H9 (cell line): ENCODE results near the gene PRAMEF1. TPM values are rescaled to one million over a fixed set of nuclear protein-coding genes. Genes with fewer than 3 reads are reported as not detected.

Experiments
- DNase-seq: peaks from one replicate; pipeline ENCODE4 v3.0.0-alpha.2; 2017
- H2AFZ ChIP-seq: one replicate; pipeline ENCODE4 v1.6.1; 2013; ENCODE audit warnings: mild to moderate bottlenecking, low read length, control low read depth, moderate library complexity
- H2AK5ac ChIP-seq: 2 replicates; pipeline ENCODE4 v1.6.1; 2013; ENCODE audit warnings: low read length, control low read depth, mixed read lengths; ENCODE audit not compliant: insufficient read length
- H2BK120ac ChIP-seq: one replicate; pipeline ENCODE4 v1.6.1; 2013; ENCODE audit warnings: low read depth, mild to moderate bottlenecking, low read length, control low read depth, inconsistent platforms; ENCODE audit not compliant: poor library complexity, severe bottlenecking
- H2BK12ac ChIP-seq: 2 replicates; pipeline ENCODE4 v1.6.1; 2013; ENCODE audit warnings: low read length, control low read depth, mixed read lengths, low read depth; ENCODE audit not compliant: insufficient read length
- H2BK15ac ChIP-seq: 2 replicates; pipeline ENCODE4 v1.6.1; 2013; ENCODE audit warnings: low read depth, low read length, control low read depth
- H2BK20ac ChIP-seq: one replicate; pipeline ENCODE4 v1.6.1; 2013; ENCODE audit warnings: low read depth, mild to moderate bottlenecking, low read length, control low read depth, inconsistent platforms; ENCODE audit not compliant: poor library complexity, severe bottlenecking
- H2BK5ac ChIP-seq: 2 replicates; pipeline ENCODE4 v1.6.1; 2013; ENCODE audit warnings: low read length, control low read depth, mixed read lengths; ENCODE audit not compliant: insufficient read length
- H3K14ac ChIP-seq: 2 replicates; pipeline ENCODE4 v1.6.1; 2013; ENCODE audit warnings: low read length, control low read depth; ENCODE audit not compliant: insufficient read depth
- H3K18ac ChIP-seq: 2 replicates; pipeline ENCODE4 v1.6.1; 2013; ENCODE audit warnings: low read depth, mild to moderate bottlenecking, mixed read lengths, low read length, control low read depth; ENCODE audit not compliant: insufficient read length
- H3K23ac ChIP-seq: 2 replicates; pipeline ENCODE4 v1.6.1; 2013; ENCODE audit warnings: low read length, control low read depth, mixed read lengths, low read depth; ENCODE audit not compliant: insufficient read length
- H3K23me2 ChIP-seq: 2 replicates; pipeline ENCODE4 v1.6.1; 2013; ENCODE audit warnings: low read depth, mild to moderate bottlenecking, mixed read lengths, low read length, control low read depth; ENCODE audit not compliant: insufficient read length, poor library complexity, severe bottlenecking
- H3K27ac ChIP-seq: 2 replicates; pipeline ENCODE4 v1.5.1; 2013; ENCODE audit warnings: low read length, control low read depth, mixed read lengths, low read depth; ENCODE audit not compliant: insufficient read length
- H3K27me3 ChIP-seq: 2 replicates; pipeline ENCODE4 v1.6.1; 2013; ENCODE audit warnings: low read length, control low read depth, inconsistent platforms; ENCODE audit not compliant: insufficient read depth
- H3K4ac ChIP-seq: 2 replicates; pipeline ENCODE4 v1.6.1; 2013; ENCODE audit warnings: low read depth, mild to moderate bottlenecking, control low read depth, inconsistent platforms, low read length, moderate library complexity
- H3K4me1 ChIP-seq: 2 replicates; pipeline ENCODE4 v1.6.1; 2013; ENCODE audit warnings: low read length, control low read depth, inconsistent platforms; ENCODE audit not compliant: insufficient read depth
- H3K4me2 ChIP-seq: 2 replicates; pipeline ENCODE4 v1.6.1; 2013; ENCODE audit warnings: low read length, control low read depth, mixed read lengths; ENCODE audit not compliant: insufficient read length, insufficient read depth
- H3K56ac ChIP-seq: 2 replicates; pipeline ENCODE4 v1.6.1; 2013; ENCODE audit warnings: low read depth, mild to moderate bottlenecking, mixed read lengths, low read length, control low read depth; ENCODE audit not compliant: insufficient read length
- H3K79me1 ChIP-seq: 2 replicates; pipeline ENCODE4 v1.6.1; 2013; ENCODE audit warnings: low read depth, mild to moderate bottlenecking, moderate library complexity, low read length, control low read depth, inconsistent platforms; ENCODE audit not compliant: insufficient read depth, poor library complexity, severe bottlenecking
- H3K79me2 ChIP-seq: 2 replicates; pipeline ENCODE4 v1.6.1; 2013; ENCODE audit warnings: low read length, control low read depth, inconsistent platforms; ENCODE audit not compliant: insufficient read depth
- H3K9ac ChIP-seq: 2 replicates; pipeline ENCODE4 v1.6.1; 2013; ENCODE audit warnings: low read length, control low read depth, mixed read lengths; ENCODE audit not compliant: insufficient read length; ENCODE audit errors: extremely low read depth
- H3K9me3 ChIP-seq: one replicate; pipeline ENCODE4 v1.6.1; 2013; ENCODE audit warnings: low read depth, low read length, inconsistent platforms; ENCODE audit not compliant: control insufficient read depth
- H3T11ph ChIP-seq: one replicate; pipeline ENCODE4 v1.6.1; 2013; ENCODE audit warnings: mild to moderate bottlenecking, low read length, control low read depth, inconsistent platforms
- H4K20me1 ChIP-seq: one replicate; pipeline ENCODE4 v1.6.1; 2013; ENCODE audit not compliant: control insufficient read depth, insufficient read length, insufficient read depth
- H4K5ac ChIP-seq: 2 replicates; pipeline ENCODE4 v1.6.1; 2013; ENCODE audit warnings: low read depth, mild to moderate bottlenecking, mixed read lengths, low read length, control low read depth; ENCODE audit not compliant: insufficient read length
- H4K8ac ChIP-seq: replicated peaks from 2 replicates; pipeline ENCODE4 v1.6.1; 2013; ENCODE audit warnings: low read length, control low read depth, mixed read lengths, low read depth; ENCODE audit not compliant: insufficient read length
- H4K91ac ChIP-seq: 2 replicates; pipeline ENCODE4 v1.6.1; 2013; ENCODE audit warnings: low read depth, mild to moderate bottlenecking, moderate library complexity, mixed read lengths, low read length, control low read depth; ENCODE audit not compliant: insufficient read length
- H3K27ac Mint-ChIP-seq, 3 experiments: 2 replicates in 2 of 3; 3 replicates in 1 of 3; pipeline ENCODE4 v1.8.0; 2020 to 2021; ENCODE audit warnings: mixed read lengths in 3 of 3, mild to moderate bottlenecking in 1 of 3, moderate library complexity in 1 of 3
- H3K27me3 Mint-ChIP-seq: 2 replicates; pipeline ENCODE4 v1.8.0; 2021; ENCODE audit warnings: low read depth, mild to moderate bottlenecking, moderate library complexity, mixed read lengths
- H3K36me3 Mint-ChIP-seq, 3 experiments: 2 replicates in 2 of 3; 3 replicates in 1 of 3; pipeline ENCODE4 v1.8.0; 2020 to 2021; ENCODE audit warnings: low read depth in 3 of 3, mixed read lengths in 3 of 3; ENCODE audit not compliant: insufficient read depth in 1 of 3
- H3K4me1 Mint-ChIP-seq, 2 experiments: 2 replicates each; pipeline ENCODE4 v1.8.0; 2020; ENCODE audit warnings: mixed read lengths in 2 of 2
- H3K4me3 Mint-ChIP-seq, 2 experiments: 2 replicates in 1 of 2; 3 replicates in 1 of 2; pipeline ENCODE4 v1.8.0; 2020 to 2021; ENCODE audit warnings: mild to moderate bottlenecking in 2 of 2, mixed read lengths in 2 of 2, moderate library complexity in 1 of 2
- H3K9me3 Mint-ChIP-seq, 2 experiments: 2 replicates in 1 of 2; 3 replicates in 1 of 2; pipeline ENCODE4 v1.8.0; 2020; ENCODE audit warnings: mild to moderate bottlenecking in 2 of 2, mixed read lengths in 2 of 2, moderate library complexity in 1 of 2
- CTCF ChIP-seq: fragments of 200-600 bp; sonication (generic); conservative IDR thresholded peaks from 3 replicates; pipeline ENCODE4 v1.8.0; 2021; ENCODE audit warnings: antibody characterized with exemption, mild to moderate bottlenecking
- WGBS: extraction: QIAGEN DNeasy Blood & Tissue Kit; methylation state at CpG from one replicate; pipeline ENCODE4 v1.1.7; 2013; ENCODE audit warnings: missing lambda C conversion rate, low lambda C conversion rate, mixed read lengths; ENCODE audit not compliant: insufficient read length; ENCODE audit errors: extremely low coverage; 5-methylcytosine and 5-hydroxymethylcytosine counted together
- total RNA-seq: library from RNA; stranded (reverse); gene quantifications from 2 replicates; pipeline ENCODE4 v1.2.1, GENCODE V29; 2021

The PRAMEF1 gene
- total RNA-seq, 1 experiment from 2014 or later = not detected

GRCh38 chr1:12770620-12771019 lies 20.6 kb upstream of the PRAMEF1 start:
- no peak overlapping the region for H2AK5ac ChIP-seq
- H4K5ac ChIP-seq = no peak overlapping the region
- no peak overlapping the region for H2BK120ac ChIP-seq
- H2BK5ac ChIP-seq = no peak overlapping the region
- H2AFZ ChIP-seq = no peak overlapping the region
- H3K79me1 ChIP-seq = no peaks in the 10 kb centered on the region
- H2BK12ac ChIP-seq = no peak overlapping the region
- no peak overlapping the region for H3K4me3 Mint-ChIP-seq
- H3T11ph ChIP-seq = no peak overlapping the region
- H3K23me2 ChIP-seq = no peaks in the 10 kb centered on the region
- H4K20me1 ChIP-seq = no peaks in the 10 kb centered on the region
- TF ChIP-seq CTCF = no peak
- no peaks in the 10 kb centered on the region for H3K4me1 ChIP-seq
- 0 out of 2 replicates have a peak, but pooled peaks cover 2% of the 10 kb centered on the region for H3K79me2 ChIP-seq
- no peak overlapping the region for H3K9ac ChIP-seq
- H4K91ac ChIP-seq = no peak overlapping the region
- H3K23ac ChIP-seq = no peak overlapping the region
- no peak overlapping the region for H3K4ac ChIP-seq
- no peak overlapping the region for H3K27ac Mint-ChIP-seq
- no peak overlapping the region for H3K27ac ChIP-seq
- no peak overlapping the region for H3K14ac ChIP-seq
- H4K8ac ChIP-seq = no peak overlapping the region
- H3K9me3 Mint-ChIP-seq = peaks cover 0 to 4% of the 10 kb centered on the region in 2 experiments; a peak in 3 of 5 replicates
- no peak overlapping the region for H2BK20ac ChIP-seq
- no peak for DNase-seq
- no peaks in the 10 kb centered on the region for H3K4me1 Mint-ChIP-seq
- no peak overlapping the region for H3K56ac ChIP-seq
- H3K4me2 ChIP-seq = no peak overlapping the region
- no peak overlapping the region for H3K18ac ChIP-seq
- H3K27me3 Mint-ChIP-seq = peaks cover 13% of the 10 kb centered on the region
- no peaks in the 10 kb centered on the region for H3K27me3 ChIP-seq
- H2BK15ac ChIP-seq = no peak overlapping the region
- H3K36me3 Mint-ChIP-seq = no peaks in the 10 kb centered on the region
- no CpG with 5 or more reads among the region's 2 CpGs for WGBS
- H3K9me3 ChIP-seq = no peaks in the 10 kb centered on the region
